Panc1 (cell line): Measurements from ENCODE around the gene HAL. TPM values are rescaled to one million over a fixed set of nuclear protein-coding genes. Genes with fewer than 3 reads are reported as not detected.

Source experiments
- ATAC-seq: fragments of 200-7000 bp; cut with Tn5 transposase; 2 replicates; pipeline ENCODE4 v1.9.1; 2020; ENCODE audit warnings: mild to moderate bottlenecking, moderate library complexity
- BruUV-seq: library from RNA; stranded (reverse); fragments of 400-500 nt; replicated peaks from 2 replicates; lab custom pipeline; 2021; lab: Mats Ljungman, UMichigan
- CTCF ChIA-PET: fragments of 300-600 bp; sonication (Branson Sonifier 250); formaldehyde crosslinking; loops from one replicate; lab custom pipeline; 2022; ENCODE audit warnings: antibody characterized with exemption; lab: Charles Lee
- POLR2A ChIA-PET: fragments of 300-600 bp; sonication (Branson Sonifier 250); formaldehyde crosslinking; loops from one replicate; lab custom pipeline; 2022; ENCODE audit warnings: antibody characterized with exemption; lab: Charles Lee
- DNase-seq: peaks from one replicate; pipeline ENCODE4 v3.0.0-alpha.2; 2010; ENCODE audit warnings: low read depth, low spot score
- H3K27ac ChIP-seq: 2 replicates; pipeline ENCODE4 v1.5.1; 2011; ENCODE audit warnings: mild to moderate bottlenecking, low read length, inconsistent platforms
- H3K27me3 ChIP-seq: fragments of 200-500 bp; sonication (Bioruptor generic); 2 replicates; pipeline ENCODE4 v1.6.0; 2014; ENCODE audit warnings: low read length, inconsistent platforms; ENCODE audit not compliant: control insufficient read depth, insufficient read depth
- H3K36me3 ChIP-seq: fragments of 200-500 bp; sonication (Bioruptor generic); 2 replicates; pipeline ENCODE4 v1.5.1; 2014; ENCODE audit warnings: inconsistent platforms, mild to moderate bottlenecking, low read length, moderate library complexity; ENCODE audit not compliant: control insufficient read depth, insufficient read depth
- H3K4me1 ChIP-seq: 2 replicates; pipeline ENCODE4 v1.5.1; 2011; ENCODE audit warnings: inconsistent platforms, mild to moderate bottlenecking, low read length, moderate library complexity; ENCODE audit not compliant: control insufficient read depth, insufficient read depth
- H3K4me3 ChIP-seq, 2 experiments: 2 replicates each; pipeline ENCODE4 v1.5.1; 2011 to 2012; ENCODE audit warnings: low read depth in 2 of 2, low read length in 2 of 2, mild to moderate bottlenecking in 2 of 2, inconsistent platforms in 1 of 2, moderate library complexity in 1 of 2
- H3K9me3 ChIP-seq: fragments of 200-500 bp; sonication (Bioruptor generic); 2 replicates; pipeline ENCODE4 v1.5.1; 2014; ENCODE audit warnings: low read depth, mild to moderate bottlenecking, inconsistent platforms, low read length, moderate library complexity; ENCODE audit not compliant: control insufficient read depth, insufficient read depth
- POLR2AphosphoS5 ChIP-seq: IDR thresholded peaks from 2 replicates; pipeline ENCODE4 v1.6.1; 2012; ENCODE audit warnings: mild to moderate bottlenecking, low read depth, low read length, moderate library complexity
- SIN3A ChIP-seq: IDR thresholded peaks from 2 replicates; pipeline ENCODE4 v1.6.1; 2012; ENCODE audit warnings: low read depth, mild to moderate bottlenecking, low read length, moderate library complexity, borderline replicate concordance; ENCODE audit not compliant: insufficient read depth
- TCF7L2 ChIP-seq: IDR thresholded peaks from 2 replicates; pipeline ENCODE4 v1.6.1; 2011; ENCODE audit warnings: mild to moderate bottlenecking, low read depth, low read length, inconsistent platforms
- in situ Hi-C: cut with HindIII; loops from 2 replicates; pipeline ENCODE4 v1.10.0; 2016; ENCODE audit warnings: low sequenced_read_pairs, low pct_unique_long_range_greater_than_20kb
- intact Hi-C: fragments of 100-400 bp; cut with micrococcal nuclease; formaldehyde crosslinking; loops from one replicate; pipeline ENCODE4 v1.10.0; 2022; ENCODE audit not compliant: unreplicated experiment
- total RNA-seq: library from RNA; stranded (reverse); gene quantifications from one replicate; pipeline ENCODE4 v1.2.1, GENCODE V29; 2021; ENCODE audit not compliant: unreplicated experiment
- TF ChIP-seq, protein P1 (sequence below): fragments of 450-650 bp; IDR thresholded peaks from 2 replicates; pipeline ENCODE4 v1.5.1; 2017; ENCODE audit warnings: mild to moderate bottlenecking
- TF ChIP-seq, protein P2 (sequence below), 2 experiments: IDR thresholded peaks; 2 replicates each; pipeline ENCODE4 v1.6.1; 2011 to 2012; ENCODE audit warnings: low read depth in 2 of 2, control low read depth in 1 of 2, low read length in 1 of 2, mild to moderate bottlenecking in 1 of 2, moderate library complexity in 1 of 2; ENCODE audit not compliant: insufficient read depth in 1 of 2

HAL gene
- total RNA-seq, 1 experiment from 2014 or later: 0.08 TPM

DNA sequence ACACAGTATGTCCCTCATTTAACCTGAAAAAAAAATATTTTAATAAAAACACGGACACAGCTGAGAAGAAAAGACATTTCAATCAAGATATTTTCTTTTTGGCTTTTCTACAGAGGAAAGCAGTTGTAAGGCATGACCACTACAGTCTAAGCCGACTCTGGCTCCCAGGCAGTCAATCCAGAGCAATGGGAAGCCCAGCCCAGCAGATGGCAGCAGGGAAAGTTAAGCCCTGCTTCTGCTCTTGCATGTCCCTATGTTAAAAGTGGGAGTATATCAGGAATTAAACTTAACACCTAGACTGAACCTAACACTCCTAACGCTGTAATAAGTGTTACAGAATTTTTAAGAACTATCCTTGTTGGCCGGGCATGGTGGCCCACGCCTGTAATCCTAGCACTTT, 19.5 kb upstream of the HAL start:
- Histone ChIP-seq H3K27me3 (no peaks in the 10 kb centered on the region), H3K36me3 (peaks cover 19% of the 10 kb centered on the region), H3K4me1 (no peaks in the 10 kb centered on the region), H3K9me3 (no peaks in the 10 kb centered on the region), H3K27ac (no peak overlapping the region), H3K4me3 (no peak overlapping the region)
- TF ChIP-seq SIN3A: no peak
- TF ChIP-seq, protein P1, sequence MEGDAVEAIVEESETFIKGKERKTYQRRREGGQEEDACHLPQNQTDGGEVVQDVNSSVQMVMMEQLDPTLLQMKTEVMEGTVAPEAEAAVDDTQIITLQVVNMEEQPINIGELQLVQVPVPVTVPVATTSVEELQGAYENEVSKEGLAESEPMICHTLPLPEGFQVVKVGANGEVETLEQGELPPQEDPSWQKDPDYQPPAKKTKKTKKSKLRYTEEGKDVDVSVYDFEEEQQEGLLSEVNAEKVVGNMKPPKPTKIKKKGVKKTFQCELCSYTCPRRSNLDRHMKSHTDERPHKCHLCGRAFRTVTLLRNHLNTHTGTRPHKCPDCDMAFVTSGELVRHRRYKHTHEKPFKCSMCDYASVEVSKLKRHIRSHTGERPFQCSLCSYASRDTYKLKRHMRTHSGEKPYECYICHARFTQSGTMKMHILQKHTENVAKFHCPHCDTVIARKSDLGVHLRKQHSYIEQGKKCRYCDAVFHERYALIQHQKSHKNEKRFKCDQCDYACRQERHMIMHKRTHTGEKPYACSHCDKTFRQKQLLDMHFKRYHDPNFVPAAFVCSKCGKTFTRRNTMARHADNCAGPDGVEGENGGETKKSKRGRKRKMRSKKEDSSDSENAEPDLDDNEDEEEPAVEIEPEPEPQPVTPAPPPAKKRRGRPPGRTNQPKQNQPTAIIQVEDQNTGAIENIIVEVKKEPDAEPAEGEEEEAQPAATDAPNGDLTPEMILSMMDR: peak; percentile 77
- BruUV-seq: no TSS peak
- ATAC-seq (peak; percentile 98), DNase-seq (no peak)
- in situ Hi-C loops: no loop called here
- POLR2A ChIA-PET: no interaction called here
- intact Hi-C loops: loop anchor here (5.0 kb wide), 1 partner anchor 502 kb away; no protein-coding TSS in a partner anchor
- CTCF ChIA-PET: no interaction called here

DNA sequence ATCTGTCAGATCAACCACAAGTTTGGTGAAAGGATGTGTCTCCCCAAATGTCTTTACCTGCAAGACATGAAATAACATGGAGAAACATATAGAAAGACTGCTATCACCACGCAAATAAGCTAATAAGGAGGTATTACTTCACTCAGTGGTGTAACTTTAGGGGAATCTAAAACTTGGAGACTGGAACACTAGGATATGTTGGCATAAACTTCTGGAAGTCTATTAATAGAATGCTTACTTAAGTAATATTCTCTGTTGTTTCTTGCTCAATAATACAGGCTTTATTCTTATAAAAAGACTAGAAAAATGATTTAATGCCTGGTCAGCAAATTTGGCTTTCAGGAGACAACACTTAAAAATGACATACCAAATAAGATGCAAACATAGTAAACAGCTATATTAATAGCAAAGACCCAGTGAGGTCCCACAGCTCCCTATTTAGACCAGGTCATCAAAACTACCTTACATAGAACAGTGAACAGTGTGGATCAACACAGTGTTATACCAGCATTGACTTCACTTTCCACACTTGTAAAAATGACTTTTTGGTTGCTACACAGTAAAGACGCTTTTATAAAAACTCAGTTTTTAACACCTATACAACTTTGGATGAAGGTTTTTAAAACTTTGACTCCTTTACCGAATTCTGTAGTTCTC, 18.9 kb upstream of the HAL start:
- Histone ChIP-seq H3K9me3 (no peaks in the 10 kb centered on the region), H3K4me1 (no peaks in the 10 kb centered on the region), H3K27me3 (no peaks in the 10 kb centered on the region), H3K27ac (no peak overlapping the region), H3K36me3 (peaks cover 19% of the 10 kb centered on the region), H3K4me3 (no peak overlapping the region)
- TF ChIP-seq, protein P2, sequence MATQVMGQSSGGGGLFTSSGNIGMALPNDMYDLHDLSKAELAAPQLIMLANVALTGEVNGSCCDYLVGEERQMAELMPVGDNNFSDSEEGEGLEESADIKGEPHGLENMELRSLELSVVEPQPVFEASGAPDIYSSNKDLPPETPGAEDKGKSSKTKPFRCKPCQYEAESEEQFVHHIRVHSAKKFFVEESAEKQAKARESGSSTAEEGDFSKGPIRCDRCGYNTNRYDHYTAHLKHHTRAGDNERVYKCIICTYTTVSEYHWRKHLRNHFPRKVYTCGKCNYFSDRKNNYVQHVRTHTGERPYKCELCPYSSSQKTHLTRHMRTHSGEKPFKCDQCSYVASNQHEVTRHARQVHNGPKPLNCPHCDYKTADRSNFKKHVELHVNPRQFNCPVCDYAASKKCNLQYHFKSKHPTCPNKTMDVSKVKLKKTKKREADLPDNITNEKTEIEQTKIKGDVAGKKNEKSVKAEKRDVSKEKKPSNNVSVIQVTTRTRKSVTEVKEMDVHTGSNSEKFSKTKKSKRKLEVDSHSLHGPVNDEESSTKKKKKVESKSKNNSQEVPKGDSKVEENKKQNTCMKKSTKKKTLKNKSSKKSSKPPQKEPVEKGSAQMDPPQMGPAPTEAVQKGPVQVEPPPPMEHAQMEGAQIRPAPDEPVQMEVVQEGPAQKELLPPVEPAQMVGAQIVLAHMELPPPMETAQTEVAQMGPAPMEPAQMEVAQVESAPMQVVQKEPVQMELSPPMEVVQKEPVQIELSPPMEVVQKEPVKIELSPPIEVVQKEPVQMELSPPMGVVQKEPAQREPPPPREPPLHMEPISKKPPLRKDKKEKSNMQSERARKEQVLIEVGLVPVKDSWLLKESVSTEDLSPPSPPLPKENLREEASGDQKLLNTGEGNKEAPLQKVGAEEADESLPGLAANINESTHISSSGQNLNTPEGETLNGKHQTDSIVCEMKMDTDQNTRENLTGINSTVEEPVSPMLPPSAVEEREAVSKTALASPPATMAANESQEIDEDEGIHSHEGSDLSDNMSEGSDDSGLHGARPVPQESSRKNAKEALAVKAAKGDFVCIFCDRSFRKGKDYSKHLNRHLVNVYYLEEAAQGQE (IDR thresholded peaks at IDR 0.05; ENCODE audit: insufficient read depth in 1 of 2, low read depth in 2 of 2, low read length in 1 of 2): no peak
- TF ChIP-seq TCF7L2 (no peak), POLR2AphosphoS5 (no peak), SIN3A (no peak)
- TF ChIP-seq, protein P1: no peak
- DNase-seq (no peak), ATAC-seq (no peak)
- in situ Hi-C loops (no loop called here), intact Hi-C loops (loop anchor here (5.0 kb wide), 1 partner anchor 502 kb away; no protein-coding TSS in a partner anchor)
- ChIA-PET CTCF (no interaction called here), POLR2A (no interaction called here)
- no TSS peak for BruUV-seq
